ENCODE measurements around the gene CASP10.

- TF ChIP-seq EZH2 (IDR thresholded peaks at IDR 0.05; ENCODE audit: insufficient read depth, poor library complexity, severe bottlenecking): no peak
- no peak for TF ChIP-seq EZH2phosphoT487 (IDR thresholded peaks at IDR 0.05; ENCODE audit: insufficient read depth, low read depth)
Observed at GRCh38 chr2:201264472-201265173, 81.7 kb downstream of the CASP10 start.

All from GM23248 (cell line).